GM18508 (cell line): ENCODE results near the gene TRAPPC12.
"Not testable (repeated sequence)": the region's sequence is repeated elsewhere in the genome, so short reads cannot be mapped to it uniquely, and the experiment has no call there.

Experiments used
- ATAC-seq: cut with Tn5 transposase; IDR thresholded peaks from one replicate; pipeline ENCODE4 v1.9.1; 2021; ENCODE audit warnings: moderate number of reproducible peaks; ENCODE audit not compliant: insufficient read depth, unreplicated experiment

TRAPPC12 gene

DNA sequence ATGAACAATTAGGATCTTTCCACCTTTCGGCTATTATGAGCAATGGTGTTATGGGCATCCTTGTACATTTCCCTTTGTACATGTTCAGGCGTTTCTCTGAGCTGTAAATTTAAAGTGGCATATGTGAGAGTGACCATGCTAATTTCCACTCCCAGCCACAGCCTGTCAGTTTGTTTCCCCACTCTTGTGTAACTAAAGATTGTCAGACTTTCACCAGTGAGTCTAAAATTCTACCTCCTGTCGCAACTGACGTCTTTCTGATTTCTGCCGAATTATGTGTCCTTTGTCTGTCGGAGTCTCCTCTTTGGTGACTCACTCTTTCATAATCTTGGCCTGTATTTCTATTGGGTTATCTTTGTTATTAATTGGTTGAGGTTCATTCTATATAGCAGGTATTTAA is 50.7 kb downstream of the TRAPPC12 start:
- ATAC-seq, result no peak

DNA sequence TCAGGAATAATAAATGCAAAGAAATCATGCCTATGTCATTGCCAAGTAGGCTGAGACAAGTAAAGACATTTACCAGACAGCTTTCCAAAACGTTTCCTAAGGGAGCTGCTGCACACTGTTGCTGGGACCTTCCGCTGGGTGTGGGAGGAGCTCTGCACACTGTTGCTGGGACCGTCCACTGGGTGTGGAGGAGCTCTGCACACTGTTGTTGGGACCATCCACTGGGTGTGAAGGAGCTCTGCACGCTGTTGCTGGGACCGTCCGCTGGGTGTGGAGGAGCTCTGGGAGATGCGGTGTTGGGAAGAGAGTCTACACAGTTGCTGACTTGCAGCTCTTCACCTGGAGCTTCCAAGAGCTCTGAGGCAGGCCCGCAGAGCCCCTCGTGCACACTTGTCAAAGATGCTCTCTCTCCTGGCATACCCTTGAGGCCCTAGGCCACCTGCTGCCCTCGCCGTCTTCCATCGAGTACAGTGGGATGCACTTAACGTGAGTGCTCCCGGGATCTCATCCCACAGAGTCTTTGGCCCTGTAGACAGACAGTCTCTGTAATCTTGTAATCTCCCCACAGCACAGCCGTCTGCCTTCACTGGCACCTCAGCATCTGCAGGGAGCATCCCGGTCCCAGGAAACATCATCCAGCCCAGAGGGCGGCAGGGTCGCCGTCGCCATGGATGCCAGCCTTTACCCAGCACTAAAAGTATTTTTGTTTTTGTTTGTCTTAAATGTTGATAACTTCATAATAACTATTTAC is 51.4 kb downstream of the TRAPPC12 start:
- no peak for ATAC-seq

DNA sequence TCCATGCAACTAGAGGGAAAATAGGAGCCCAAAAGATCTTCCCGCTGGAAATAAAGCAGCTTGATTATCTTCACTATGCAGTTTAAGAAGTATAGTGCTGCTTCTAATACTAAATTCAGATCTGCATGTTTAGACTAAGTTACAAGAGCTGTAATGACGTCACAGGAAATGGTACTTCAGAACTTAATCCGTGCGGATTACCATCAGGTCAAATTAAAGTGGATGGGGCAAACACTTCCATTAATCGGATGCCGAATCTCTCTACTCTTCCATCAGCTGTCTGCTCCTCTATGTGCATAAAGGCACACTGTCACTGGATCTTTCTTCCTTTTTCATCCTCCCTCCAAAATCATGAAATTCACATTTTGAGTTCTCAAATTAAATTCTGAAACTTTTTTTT is 52.6 kb downstream of the TRAPPC12 start:
- no peak for ATAC-seq

DNA sequence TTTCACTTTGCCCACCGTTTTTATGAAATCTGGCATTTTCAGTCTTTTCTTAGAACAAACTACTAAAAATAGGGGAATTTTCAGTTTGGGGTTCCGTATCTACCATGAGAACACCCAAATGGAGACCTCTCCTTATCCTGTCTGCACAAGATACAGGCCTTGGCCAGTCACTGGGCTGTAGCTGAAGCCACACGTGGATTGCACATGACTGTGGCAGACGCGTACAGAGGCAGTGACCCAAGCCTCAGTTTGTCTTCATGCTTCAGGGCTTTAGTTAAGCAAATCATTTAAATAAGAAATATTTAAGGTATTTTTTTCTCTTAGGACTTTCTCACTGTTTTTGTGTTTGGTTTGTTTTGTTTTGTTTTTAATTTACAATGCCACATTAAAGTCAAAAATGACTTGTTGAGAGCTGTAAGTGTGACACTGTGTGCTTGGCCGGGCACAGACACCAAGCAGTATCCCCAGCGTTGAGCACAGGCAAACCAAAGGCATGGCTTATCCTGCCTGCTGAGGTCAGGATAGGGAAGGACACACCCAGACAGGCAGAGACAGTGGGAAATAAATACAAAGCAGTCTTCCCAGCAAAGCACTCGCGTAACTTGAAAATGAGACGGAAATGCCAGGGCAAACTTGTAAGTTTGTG is 53.3 kb downstream of the TRAPPC12 start:
- no peak for ATAC-seq

DNA sequence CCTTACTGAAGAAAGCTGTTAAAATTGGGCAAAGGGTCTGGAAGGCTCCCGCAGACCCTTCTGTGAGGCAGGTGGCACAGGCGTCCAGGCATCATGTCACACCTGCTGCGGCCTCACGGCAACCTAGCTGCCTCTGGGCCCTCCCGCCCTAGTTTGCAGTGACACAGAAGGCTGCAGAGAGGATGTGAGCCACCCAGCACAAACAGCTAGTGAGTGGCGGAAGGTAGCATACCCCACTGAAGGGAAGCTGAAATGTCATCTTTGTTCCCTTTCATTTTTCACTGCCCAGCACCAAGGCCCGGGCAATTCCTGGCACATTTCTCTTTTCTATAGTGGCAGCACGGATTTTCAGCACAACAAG is 53.8 kb downstream of the TRAPPC12 start:
- ATAC-seq, result no peak

DNA sequence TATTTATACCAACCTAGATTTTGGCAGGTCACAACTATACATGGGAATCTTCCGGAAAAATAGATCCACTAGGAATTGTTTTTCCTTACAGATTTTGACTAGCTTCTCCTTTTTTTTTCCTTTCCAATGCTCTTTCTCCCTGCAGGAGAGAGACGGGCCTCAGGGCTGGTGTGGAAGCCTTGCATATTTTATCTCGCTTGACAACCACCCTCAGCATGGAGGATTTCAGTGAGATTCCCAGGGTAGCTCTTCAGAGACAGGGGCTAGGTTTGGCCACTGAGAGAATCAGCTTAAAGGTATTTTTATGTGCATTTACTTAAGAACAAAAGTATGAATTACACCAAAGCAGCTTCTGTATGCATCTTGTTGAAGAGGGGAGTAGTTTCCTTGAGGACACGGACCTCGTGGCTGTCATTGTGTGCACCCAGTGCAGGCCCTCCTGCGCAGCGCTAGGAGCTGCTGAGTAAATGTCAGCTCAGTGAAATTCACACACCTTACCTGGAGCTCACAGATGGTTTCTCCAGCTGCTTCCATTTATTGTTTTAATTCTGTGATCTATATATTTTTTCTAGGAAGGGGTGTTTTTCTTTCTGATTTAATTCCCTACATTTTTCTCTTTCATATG is 54.4 kb downstream of the TRAPPC12 start:
- no peak for ATAC-seq

DNA sequence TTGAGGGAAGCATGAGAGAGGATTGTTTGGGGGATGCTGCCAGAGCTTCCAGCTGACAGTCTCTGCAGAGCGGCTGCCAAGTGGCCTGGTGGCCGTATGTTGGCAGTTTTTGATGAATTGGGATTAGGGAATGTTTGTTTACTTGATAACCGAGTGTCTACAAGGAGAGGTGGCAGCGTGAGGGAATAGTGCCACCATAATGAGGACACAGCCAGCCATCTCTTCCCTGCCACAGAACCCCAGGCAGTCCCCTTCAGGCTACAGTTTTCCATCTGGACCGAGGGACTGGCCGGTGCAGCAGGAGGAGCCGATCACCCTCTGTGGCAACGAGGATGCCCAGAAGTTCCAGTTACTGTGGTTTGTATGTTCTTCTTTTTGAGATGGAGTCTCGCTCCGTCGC is 55.2 kb downstream of the TRAPPC12 start:
- ATAC-seq, result no peak

DNA sequence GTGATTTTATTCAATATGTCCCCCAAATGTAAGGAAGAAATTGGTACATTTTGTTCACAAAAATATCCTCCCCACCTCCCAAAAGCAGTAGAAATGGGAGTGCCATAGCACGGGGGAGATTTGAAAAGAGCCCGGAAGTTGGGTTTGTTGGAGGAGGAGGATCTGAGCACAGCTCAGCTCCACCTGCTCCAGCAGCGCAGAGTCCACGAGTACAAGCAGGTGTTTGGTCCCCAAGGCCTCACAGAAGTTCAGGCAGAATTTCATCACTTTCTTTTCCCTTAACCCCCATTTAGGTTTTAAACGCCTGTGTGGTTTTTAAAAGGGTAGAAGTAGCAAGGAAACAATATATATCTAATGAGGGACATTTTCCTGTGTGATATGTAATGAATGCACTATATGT is 56.0 kb downstream of the TRAPPC12 start:
- ATAC-seq, result no peak

DNA sequence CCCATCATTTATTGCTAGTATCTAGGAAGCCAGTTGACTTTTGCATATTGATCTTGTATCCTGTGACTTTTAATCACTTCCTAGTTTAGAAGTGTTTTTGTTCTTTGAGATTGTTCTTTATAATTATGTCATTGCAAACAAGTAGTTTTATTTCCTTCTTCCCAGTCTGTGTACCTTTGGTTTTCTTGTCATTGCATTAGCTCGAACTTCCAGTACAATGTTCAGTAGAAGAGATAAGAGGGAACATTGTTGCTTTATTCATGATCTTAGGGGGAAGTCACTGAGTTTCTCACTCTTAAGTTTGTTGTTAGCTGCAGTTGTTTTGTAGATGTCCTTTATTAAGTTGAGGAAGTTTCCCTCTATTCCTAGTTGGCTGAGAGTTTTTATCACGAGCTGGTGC is 61.0 kb downstream of the TRAPPC12 start:
- no peak for ATAC-seq

DNA sequence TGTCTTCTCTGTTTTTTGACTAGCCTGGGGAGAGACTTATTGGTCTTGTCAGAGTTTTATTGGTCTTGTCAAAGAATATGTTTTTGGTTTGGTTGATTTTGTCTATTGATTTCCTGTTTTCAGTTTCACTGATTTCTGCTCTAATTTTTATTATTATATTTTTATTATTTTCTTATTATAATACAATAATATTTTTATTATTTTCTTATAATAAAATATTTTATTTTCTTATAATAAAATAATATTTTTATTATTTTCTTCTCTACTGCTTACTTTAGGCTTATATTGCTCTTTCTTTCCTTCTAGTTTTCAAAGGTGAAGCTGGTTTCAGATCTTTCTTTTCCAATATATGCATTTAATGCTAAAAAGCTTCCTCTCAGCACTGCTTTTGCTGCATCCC is 62.0 kb downstream of the TRAPPC12 start:
- no peak for ATAC-seq

DNA sequence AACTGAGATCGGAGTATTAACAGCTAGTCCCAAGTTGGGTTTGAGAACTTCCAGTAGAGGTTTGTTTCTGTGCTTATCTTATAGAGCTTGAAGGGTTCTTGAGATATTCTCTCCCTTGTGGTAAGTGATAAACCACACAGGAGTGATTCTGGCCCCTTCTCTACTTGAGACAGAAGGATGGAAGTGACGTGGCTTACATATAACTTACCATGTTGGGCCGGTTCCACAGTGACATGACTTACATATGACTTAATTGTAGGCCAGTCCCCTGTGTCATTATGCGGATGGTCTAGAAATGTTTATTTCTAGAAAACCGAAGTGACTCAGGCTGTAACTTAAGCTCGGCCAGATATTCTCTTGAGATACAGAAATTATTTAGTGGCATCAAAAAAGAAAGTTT is 62.7 kb downstream of the TRAPPC12 start:
- ATAC-seq, result no peak

DNA sequence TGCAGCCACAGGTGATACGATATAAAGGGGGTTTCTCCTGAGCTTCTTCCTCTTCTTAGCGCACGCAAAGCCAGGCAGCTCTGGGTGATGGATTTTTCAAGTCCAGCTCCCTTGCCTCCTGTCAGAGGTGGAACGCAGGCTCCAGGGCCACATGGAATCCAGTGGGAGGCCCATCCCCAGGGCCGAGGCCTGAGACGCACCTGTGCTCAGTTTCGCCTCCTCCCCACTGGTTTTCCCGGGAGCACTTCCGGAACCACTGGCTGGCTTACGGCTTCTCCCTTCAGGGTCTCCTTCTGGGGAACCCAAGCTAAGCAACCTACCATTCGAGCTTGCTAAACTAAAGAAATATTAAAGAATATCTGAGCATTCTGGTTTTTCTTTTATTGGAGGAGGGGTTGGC is 63.6 kb downstream of the TRAPPC12 start:
- ATAC-seq, result no peak

DNA sequence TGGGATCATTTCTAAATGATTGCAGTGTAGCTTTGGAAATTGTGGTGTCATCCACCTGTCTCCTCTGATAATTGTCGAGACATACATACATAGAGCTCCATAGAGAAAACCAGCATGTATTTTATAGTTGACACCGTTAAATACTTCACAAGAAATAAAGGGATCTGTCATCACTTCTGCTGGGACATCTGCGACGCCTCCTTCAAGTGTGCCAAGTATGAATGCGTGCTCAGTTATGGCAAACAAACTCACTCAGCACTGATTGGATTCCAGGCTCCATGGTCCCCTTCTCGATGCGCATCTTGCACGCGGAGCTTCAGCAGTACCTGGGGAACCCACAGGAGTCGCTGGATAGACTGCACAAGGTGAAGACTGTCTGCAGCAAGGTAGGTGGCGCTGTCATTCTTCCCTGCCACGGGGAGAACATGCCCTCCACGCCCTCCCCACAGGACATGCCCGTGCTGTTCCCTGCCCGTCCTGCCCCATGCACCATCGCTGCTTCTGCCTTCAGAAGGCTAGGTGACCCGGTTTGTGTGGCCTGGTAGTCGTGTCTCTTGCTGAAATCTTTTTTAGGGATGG is 64.1 kb downstream of the TRAPPC12 start:
- no peak for ATAC-seq

DNA sequence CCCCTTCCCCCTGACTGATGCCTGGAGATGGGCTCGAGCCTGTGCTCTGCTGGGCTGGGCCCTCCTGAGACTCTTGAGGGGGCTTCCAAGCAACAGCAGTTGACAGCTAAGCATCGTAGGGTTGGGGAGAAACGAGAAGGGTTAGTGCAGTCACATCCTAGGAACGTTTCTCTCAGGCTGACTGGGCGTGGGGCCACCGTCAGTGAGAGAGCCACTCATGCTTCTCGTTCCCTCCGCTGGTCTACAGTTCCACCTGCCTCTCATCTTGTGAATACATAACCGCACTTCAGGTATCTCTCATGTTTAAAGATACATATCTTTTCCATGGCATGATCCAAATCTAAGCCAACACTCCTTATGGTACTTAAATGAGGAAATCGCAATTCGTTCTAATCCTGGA is 66.4 kb downstream of the TRAPPC12 start:
- ATAC-seq, result no peak

DNA sequence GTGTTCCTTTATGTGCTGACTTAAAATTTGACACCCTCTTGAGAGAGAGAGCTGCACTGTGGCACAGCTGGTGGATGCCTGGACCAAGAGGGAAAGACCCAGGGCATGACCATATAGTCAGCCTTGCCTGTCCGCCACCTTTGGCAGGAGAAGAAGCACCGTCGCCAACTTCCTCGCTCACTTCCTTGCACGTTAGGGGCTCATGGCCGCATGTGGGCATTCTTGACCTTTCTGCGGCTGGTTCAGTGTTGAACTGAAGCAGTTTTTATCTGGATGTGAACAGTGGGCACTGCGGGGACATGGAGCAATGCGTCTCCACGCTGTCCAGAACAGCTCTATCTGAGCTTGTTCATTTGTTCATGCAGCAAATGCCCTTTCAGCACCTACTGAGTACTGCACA is 66.9 kb downstream of the TRAPPC12 start:
- ATAC-seq, result no peak

DNA sequence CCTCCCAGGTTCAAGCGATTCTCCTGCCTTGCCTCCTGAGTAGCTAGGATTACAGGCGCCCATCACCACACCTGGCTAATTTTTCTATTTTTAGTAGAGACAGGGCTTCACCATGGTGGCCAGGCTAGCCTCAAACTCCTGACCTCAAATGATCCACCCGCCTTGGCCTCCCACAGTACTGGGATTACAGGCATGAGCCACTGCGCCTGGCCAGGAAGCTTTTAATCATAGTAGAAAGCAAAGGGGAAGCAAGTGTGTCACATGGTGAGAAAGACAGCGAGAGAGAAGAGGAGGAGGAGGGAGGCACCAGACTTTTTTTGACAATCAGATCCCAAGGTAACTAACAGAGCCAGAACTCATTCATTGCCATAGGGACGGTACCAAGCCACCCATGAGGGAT is 67.7 kb downstream of the TRAPPC12 start:
- ATAC-seq, result not testable (repeated sequence)

DNA sequence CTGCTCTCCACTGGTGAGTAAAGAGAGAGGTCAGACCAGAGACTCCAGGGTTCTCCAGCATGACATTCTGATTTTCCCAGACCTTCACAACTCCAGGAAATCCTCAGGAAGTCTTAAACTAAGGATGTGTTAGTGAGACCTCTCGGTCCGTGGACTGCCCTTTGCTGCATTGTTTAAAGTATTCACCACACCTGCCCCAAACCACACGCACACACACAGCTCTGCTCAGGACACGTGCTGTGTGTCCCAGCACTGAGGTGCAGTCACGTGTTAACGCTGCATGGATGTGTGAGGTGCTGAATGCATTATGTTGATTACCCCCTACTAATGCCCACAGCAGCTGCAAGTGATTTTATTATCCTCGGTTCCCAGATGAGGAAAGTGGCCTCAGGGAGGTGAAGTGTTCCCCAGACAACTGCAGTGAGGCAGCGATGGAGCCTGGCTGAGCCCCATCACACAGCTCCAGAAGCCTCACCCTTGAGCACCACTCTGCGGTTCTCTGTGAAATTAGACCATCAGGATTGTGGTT is 68.4 kb downstream of the TRAPPC12 start:
- ATAC-seq, result no peak

DNA sequence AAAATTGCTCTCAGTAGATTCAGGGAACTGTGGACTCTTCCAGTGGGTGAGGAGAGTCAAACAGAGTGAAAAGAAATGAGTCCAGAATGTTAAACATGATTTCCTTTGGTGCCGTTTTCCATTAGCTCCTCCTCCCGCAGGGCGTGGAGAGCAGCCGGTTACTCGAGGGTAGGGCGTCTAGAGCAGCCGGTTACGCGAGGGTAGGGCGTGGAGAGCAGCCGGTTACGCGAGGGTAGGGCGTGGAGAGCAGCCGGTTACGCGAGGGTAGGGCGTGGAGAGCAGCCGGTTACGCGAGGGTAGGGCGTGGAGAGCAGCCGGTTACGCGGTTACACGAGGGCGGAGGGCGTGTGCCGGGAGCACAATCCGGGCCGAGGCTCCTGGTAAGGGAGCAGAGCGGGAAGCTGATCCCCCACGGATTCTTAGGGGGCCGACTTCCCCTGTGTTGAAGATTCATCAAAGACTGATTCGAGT is 69.0 kb downstream of the TRAPPC12 start:
- ATAC-seq, result not testable (repeated sequence)

DNA sequence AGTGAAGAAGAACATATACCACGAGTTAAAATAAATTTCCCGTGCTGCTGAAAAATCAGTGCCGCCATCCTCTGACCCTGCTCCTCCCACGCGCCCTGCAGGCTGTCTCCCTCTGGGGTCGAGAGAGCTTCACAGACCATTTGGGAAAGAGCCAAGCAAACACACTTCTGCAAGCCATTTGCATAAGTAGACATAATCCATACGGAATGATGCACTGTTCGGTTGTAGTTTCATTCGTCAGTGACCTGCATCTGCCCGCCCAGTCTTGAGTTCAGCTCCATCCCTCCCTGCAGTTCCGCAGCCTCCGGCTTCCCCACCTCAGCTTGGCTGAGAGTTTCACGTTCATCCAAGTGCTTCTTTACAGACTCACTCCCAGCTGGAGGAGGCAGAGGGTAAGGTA is 69.6 kb downstream of the TRAPPC12 start:
- no peak for ATAC-seq

DNA sequence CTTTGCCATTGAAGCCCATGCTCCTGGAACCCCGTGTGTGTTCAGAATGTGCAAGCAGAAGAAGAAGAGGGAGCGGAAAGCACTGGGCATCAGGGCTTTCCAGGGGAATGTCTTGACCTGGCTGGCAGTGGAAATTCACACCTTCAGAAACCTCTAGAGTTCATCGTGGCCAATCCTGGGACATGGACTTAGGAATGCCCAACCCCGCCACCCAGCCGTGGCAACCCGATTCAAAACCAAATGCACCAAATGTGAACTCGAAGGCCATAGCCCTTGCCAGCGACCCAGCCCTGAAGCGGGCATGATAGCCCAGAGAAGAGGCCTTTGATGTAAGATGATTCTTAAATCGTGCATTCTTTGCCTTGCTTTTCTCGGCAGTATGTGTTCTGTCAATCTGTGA is 70.4 kb downstream of the TRAPPC12 start:
- ATAC-seq, result no peak

DNA sequence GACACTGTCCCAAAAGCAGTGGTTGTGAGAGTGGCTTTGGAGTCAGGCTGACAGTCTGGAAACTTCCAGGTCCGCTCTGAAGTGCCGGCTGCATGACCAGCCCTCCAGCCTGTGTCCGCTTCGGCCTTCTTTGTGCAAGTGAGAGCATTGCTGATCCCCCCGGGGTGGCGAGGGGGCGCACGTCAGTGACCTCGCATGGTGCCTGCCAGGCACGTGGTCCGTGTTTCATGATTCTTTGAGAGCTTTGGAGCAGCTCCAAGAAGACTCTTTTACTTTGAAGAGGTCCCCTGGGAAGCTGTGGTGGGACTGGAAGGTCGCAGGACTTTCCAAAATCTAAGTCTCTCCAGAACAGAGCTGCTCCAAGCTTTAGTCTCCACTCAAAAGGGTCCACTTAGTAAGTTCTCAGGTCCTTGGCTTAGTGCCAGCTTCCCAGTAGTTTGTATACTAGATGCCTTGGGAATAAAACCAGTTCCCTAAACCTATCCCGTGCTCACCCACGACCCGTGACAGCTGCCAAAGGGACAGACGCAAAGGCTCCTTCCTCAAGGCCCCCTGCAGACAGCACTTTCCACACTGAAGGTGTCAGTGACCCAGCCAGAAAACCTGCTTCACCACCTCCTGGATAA is 71.0 kb downstream of the TRAPPC12 start:
- ATAC-seq, result no peak
